NCI-H446 treated with DMSO at 0.1 percent for 48 hours (cell line): ENCODE results near the gene TGOLN2.
"Not testable (repeated sequence)": the region's sequence is repeated elsewhere in the genome, so short reads cannot be mapped to it uniquely, and the experiment has no call there.

Experiments
- DNase-seq: peaks from one replicate; lab custom pipeline; 2025; lab: John Stamatoyannopoulos, UW

TGOLN2 gene

GRCh38 chr2:85340034-85340892 is 12.5 kb upstream of the TGOLN2 start:
- no peak for DNase-seq

DNA sequence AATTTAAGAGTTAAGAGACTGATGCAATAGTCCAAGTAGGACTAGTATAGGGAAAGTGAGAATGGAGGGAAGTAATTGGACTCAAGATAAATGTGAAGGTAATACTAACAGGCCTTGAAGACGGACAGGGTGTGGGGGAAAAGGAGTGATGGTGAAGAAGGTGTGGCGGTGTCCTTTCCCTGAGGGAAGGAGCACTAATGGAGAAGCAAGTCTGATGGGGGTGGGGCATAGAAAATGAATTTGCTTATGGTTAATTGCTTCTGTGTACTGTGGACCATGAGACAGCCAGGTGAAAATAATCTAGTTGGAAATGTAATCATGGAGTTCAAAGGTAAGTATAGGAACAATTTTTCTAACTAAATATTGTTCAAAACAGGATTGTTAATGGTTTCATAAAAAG is 7.1 kb upstream of the TGOLN2 start:
- no peak for DNase-seq

DNA sequence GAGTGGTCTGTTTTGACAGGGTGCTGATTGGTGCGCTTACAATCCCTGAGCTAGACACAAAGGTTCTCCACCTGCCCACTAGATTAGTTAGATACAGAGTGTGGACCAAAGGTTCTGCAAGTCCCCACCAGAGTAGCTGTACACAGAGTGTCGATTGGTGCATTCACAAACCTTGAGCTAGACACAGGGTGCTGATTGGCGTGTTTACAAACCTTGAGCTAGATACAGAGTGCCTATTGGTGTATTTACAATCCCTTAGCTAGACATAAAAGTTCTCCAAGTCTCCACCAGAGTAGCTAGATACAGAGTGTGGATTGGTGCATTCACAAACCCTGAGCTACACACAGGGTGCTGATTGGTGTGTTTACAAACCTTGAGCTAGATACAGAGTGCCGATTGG is 6.1 kb upstream of the TGOLN2 start:
- DNase-seq: not testable (repeated sequence)

- no peak for DNase-seq
Measured at GRCh38 chr2:85330839-85331636, 3.2 kb upstream of the TGOLN2 start.

GRCh38 chr2:85329701-85330100 is 1.9 kb upstream of the TGOLN2 start:
- DNase-seq: not testable (repeated sequence)

- no peak for DNase-seq
Measured at GRCh38 chr2:85329181-85329651, 1.4 kb upstream of the TGOLN2 start.

DNA sequence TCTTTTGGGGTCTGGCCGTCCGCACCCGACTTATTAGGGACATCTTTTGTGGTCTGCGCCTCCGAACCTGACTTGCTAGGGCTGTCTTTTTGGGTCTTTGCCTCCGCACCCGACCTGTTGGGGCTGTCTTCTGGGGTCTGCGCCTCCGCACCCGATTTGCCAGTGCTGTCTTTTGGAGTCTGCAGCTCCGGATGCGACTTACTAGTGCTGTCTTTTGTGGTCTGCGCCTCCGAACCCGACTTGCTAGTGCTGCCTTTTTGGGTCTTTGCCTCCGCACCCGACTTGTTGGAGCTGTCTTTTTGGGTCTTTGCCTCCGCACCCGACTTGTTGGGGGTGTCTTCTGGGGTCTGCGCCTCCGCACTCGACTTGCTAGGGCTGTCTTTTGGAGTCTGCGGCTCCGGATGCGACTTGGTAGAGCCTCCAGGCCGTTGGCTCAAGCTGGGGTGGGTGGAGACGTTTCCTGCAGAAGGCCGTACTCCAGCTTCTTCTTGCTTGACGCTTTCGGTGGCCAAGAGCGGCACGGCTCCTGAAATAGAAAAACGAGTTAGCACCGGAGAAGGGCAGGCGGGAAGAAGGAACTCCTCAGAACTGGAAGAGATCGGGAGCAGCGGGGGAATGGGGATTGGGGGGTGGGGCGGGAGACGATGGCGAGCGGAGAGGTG is 498 bp downstream of the TGOLN2 start:
- no peak for DNase-seq

GRCh38 chr2:85326406-85327159 is 1.2 kb downstream of the TGOLN2 start:
- DNase-seq: no peak

- DNase-seq: no peak
Measured at GRCh38 chr2:85325466-85325811, 2.4 kb downstream of the TGOLN2 start.

GRCh38 chr2:85324639-85325465 is 2.9 kb downstream of the TGOLN2 start:
- no peak for DNase-seq

DNA sequence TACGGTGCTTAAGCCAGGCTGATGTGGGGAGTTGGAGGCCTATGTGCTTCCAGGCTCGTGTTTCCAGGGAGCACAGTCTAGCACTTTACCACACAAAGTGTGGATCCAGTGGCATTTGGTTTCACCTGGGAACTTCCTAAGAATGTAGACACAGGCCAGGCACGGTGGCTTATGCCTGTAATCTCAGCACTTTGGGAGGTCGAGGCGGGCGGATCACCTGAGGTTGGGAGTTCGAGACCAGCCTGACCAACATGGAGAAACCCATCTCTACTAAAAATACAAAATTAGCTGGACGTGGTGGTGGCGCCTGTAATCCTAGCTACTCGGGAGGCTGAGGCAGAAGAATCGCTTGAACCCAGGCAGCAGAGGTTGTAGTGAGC is 3.8 kb downstream of the TGOLN2 start:
- DNase-seq: not testable (repeated sequence)

DNA sequence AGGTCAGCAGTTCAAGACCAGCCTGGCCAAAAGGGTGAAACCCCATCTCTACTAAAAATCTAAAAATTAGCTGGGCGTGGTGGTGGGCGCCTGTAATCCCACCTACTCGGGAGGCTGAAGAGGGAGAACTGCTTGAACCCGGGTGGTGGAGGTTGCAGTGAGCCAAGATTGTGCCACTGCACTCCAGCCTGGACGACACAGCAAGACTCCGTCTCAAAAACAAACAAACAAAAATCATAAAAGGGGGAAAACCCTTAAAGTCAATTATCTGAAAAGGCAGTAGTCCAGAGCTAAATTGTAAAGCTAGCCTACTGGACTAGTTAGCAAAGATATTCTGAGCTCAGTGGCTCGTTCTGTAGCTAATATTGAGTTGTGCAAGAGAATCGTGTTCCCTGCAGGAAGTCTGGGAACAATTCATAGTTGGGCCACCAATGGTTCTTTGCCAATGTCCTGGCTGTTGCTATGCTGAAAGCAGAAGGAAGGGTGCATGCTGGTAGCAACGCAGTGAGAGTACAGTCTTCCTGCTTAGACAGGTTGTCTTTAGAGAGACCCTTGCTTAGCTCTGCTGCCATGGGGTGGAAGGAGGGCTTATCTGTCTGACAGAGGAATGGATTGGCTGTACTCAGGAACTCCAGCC is 4.3 kb downstream of the TGOLN2 start:
- no peak for DNase-seq

GRCh38 chr2:85319796-85320195 is 8.0 kb downstream of the TGOLN2 start:
- DNase-seq: no peak

DNA sequence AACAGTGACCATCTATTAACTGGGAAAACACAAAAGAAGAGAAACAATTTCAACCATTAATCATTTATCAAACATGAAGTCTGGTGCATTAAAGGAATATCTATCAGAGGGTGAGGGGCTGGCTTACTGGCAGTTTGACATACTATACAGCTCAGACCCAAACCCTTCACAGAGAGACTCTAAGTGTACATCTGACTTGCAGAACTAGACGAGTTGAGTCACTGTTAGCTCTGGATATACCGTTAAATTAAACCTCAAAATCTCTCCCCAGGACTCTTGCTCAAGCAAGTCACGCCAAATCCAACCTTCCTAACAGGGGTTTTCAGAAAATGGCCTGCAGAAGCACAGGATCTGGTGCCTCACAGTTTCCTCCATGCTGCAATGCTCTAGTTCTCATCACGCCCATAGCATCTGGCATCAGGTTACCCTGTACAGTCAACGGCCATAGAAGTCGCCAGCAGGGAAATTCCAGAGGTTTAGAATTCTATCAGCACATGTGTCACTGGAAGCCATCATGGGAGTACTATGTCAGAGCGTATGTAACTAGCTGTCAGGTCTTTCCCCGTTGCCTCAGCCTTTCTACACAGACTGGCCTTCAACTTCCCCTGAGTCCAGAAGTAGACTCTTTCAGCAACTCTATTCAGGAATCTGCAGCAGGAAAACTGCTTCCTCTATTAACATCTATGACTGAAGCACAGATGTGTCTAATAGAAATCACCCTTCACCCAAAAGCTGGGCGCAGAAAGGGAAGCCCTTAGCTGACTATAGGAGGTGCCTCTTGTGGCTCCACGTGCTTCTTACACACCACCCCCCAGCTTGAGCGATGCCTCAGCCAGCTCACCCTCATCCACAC is 9.3 kb downstream of the TGOLN2 start:
- DNase-seq: no peak

- not testable (repeated sequence) for DNase-seq
Measured at GRCh38 chr2:85315921-85316320, 11.9 kb downstream of the TGOLN2 start.

DNA sequence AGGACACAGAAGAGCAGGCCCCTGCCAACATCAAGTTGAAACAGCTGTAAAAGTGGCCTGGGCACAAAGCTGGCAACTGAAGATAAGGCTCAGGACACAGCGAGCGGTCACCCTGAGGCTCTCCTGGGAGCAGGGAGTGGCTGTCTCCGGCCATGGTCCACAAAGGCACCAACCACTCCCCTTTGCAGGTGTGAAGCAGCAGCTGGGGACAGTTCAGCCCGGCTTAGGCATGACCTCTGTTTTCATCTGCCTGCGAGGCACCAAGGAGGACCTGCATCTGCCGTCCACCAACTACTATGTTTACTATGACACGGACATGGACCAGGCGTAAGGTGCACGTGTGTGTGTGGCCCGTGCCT is 12.9 kb downstream of the TGOLN2 start:
- no peak for DNase-seq

- no peak for DNase-seq
Measured at GRCh38 chr2:85312404-85312803, 15.4 kb downstream of the TGOLN2 start.

DNA sequence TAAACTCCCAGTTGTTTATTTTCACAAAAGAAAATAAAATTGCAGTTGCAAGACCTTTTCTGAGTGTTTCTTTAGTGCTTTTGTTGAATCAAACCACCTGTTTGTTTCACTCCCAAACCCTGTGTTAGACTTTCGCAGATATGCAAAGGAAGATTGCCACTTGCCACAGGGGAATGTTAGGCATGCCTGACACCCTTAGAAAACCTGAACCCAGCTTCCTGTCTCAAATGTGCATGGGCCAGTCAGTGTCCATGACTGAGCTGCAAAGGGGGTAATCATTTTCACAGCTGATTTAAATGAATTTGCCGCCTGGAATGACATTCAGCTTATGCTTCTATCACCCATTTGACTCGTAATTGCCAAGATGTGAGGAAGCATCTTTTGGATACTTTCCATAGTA is 17.5 kb downstream of the TGOLN2 start:
- DNase-seq: no peak

DNA sequence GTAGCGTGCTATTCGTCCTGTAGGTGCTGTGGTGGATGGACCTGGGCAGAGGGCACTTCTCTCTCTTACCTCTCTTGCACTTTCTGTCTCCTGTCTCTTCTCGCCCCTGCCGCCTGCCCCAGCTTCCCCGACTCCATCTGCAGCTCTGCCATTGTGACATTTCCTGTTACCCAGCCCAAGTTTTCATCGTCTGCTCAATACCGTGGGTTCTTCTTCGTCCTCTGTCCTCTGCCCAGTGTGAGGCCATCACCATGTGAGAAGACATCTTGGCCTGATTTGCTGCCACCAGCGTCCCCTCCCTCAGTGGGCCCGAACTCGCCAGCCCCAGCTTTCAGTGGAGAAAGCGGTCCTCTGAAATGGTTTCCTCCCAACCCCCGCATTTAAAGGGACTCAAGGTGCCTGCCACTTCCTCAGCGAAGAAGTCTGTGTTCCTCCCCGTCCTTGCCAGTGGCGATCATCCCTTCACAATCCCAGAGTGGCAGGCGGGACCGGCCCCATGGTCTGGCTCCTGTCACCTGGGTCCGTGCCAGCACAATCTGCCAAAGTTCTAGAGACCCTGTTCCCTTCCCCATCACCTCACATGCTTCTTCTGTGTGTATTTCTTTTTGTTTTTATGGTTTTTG is 18.0 kb downstream of the TGOLN2 start:
- peak; percentile 8 for DNase-seq
